Left renal cortex interstitium (tissue), 4 donors: ENCODE data around the gene CAPZB. TPM values are rescaled to one million over a fixed set of nuclear protein-coding genes. Genes with fewer than 3 reads are reported as not detected.

Source experiments
- DNase-seq, 4 donors: peaks; one replicate each; pipeline ENCODE4 v3.0.0-alpha.2; 2013; ENCODE audit warnings: low read depth in 4 of 4, low spot score in 2 of 4, missing footprints in 1 of 4
- polyA plus RNA-seq, 4 donors: library from polyadenylated mRNA; unstranded; fragments of 120-200 nt; gene quantifications; one replicate each; pipeline ENCODE4 v1.2.1, GENCODE V29; 2013; ENCODE audit not compliant: insufficient read length in 4 of 4

The CAPZB gene
- polyA plus RNA-seq, 4 donors: 225 to 279 (median 246) TPM

- no peak for DNase-seq
Observed at GRCh38 chr1:19412654-19413053, 72.7 kb downstream of the CAPZB start.

GRCh38 chr1:19411612-19412011 is 73.7 kb downstream of the CAPZB start:
- DNase-seq: no peak

GRCh38 chr1:19410393-19410792 is 74.9 kb downstream of the CAPZB start:
- DNase-seq: no peak

- no peak for DNase-seq
Observed at GRCh38 chr1:19409477-19410341, 75.6 kb downstream of the CAPZB start.

DNA sequence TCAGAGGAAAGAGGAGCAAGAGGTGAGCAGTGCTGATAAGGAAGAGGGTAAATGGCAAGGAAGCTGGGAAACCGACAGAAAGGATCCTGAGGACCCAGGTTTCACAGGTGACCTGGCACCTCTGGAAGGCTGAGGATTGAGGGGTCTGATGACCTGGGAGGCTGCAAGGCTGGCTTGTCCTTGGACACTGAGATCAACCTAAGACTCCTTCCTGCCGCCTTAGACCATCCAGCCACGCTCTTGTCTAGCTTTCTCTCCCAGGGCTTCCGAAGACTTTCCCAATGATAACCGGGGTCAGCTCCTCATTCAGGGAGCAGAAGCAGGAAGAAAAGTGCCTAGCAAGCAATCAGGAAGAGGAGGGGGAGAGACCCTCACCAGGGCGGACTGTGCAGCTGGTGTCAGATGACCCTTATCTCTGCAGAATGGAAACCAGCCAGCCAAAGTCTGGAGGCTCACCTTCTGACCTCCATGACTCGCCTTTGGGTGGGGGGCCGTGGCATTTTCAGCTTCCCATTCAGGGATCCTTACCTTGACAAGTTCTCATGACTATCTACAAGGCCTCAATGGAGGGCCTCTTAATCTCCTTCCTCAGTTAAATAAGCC is 77.7 kb downstream of the CAPZB start:
- DNase-seq: no peak

GRCh38 chr1:19406680-19407079 is 78.7 kb downstream of the CAPZB start:
- no peak for DNase-seq

GRCh38 chr1:19405761-19406487 is 79.4 kb downstream of the CAPZB start:
- no peak for DNase-seq

- no peak for DNase-seq
Observed at GRCh38 chr1:19405195-19405760, 80.1 kb downstream of the CAPZB start.

DNA sequence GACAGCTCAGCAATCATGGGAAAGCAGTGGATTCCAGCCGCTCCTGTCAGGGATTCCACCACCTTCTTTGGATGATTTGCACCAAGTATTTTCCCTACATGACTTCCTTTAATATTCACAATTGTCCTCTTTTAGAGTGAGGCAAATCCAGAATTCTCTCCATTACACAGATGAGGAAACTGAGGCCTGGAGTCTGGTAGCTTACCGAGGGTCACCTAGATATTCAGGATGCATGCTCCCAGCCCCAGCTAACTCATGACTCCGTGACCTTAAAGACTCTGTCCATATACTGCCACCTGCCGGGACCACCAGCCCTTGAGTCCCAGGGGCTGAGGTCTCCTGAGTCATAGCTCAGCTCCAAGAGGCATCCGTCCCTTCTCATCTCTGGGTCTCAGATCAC is 80.6 kb downstream of the CAPZB start:
- no peak for DNase-seq

- no peak for DNase-seq
Observed at GRCh38 chr1:19403256-19403655, 82.1 kb downstream of the CAPZB start.

GRCh38 chr1:19402031-19402813 is 83.1 kb downstream of the CAPZB start:
- DNase-seq: no peak

DNA sequence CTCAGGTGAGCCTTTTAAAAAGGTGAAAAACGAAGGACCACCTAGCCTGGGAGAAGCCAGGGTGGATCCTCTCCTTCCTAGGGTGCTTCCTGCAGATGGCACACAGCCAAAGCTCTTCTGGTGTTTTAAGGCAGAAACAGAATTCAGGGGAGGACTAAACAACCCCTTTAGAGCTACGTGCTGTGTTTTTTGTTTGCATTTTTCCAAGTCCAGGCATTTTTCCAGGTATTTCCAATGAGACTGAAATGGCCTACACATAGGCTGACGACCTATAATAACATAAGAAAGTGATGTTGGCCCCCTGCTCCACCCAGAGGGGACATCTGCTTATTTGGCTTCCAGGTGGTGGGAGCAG is 83.8 kb downstream of the CAPZB start:
- no peak for DNase-seq

- no peak for DNase-seq
Observed at GRCh38 chr1:19400875-19401534, 84.3 kb downstream of the CAPZB start.

DNA sequence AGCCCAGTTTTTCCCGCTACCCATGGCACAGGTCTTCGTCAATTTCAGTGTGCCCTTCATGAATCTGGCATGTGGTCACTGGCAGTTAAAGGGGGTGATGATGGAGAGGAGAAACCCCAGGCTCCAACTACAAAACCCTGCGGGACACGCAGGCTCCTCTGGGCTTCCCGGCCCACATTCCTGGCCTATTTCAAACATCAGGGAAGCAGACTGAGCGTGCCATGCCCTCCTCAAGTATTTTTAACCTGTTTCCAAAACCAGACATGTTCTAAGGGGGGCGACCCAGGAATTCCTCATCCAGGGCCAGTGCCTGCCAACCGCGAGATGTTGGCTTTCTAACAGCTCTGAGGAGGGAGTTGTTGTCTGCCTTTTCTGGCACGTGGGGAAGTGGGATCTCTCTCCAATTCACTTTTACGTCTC is 85.1 kb downstream of the CAPZB start:
- no peak for DNase-seq

- no peak for DNase-seq
Observed at GRCh38 chr1:19398309-19398760, 87.0 kb downstream of the CAPZB start.

- DNase-seq: no peak
Observed at GRCh38 chr1:19397217-19397945, 88.0 kb downstream of the CAPZB start.

DNA sequence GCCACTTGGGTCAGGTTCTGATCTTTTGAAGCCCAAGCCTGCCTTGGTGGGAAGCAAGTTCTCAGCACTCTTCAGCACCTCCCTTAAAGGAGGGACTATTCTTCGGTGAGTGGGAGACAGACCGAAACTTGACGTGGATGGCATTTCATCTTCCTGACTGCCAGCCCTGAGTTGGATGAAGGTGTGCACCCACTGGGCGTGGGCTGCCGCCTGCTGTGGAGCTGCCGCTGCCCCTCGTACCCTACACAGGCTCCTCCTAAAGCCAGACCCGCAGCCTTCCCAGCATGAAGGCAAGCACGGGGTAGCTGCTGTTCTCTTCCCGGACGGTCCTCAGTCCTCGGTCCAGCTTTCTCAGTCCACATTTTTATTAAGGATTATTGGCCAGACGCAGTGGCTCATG is 89.1 kb downstream of the CAPZB start:
- no peak for DNase-seq

GRCh38 chr1:19395678-19396192 is 89.6 kb downstream of the CAPZB start:
- no peak for DNase-seq

- no peak for DNase-seq
Observed at GRCh38 chr1:19393046-19393445, 92.3 kb downstream of the CAPZB start.
